Bronchial smooth muscle cell (primary cell): ENCODE results near the gene EIF4B. TPM values are rescaled to one million over a fixed set of nuclear protein-coding genes. Genes with fewer than 3 reads are reported as not detected.

Source experiments
- total RNA-seq: library from RNA; depleted of rRNA; stranded (reverse); fragments of >200 nt; gene quantifications from 2 replicates; pipeline ENCODE4 v1.2.1, GENCODE V29; 2014

Gene EIF4B
- 1,255 and 1,854 TPM in 2 replicates for total RNA-seq

GRCh38 chr12:53005986-53006809 lies at the start of gene EIF4B:
EIF4B (plus strand) TSS chr12:53006456; CDS start chr12:53006484, 28 bp downstream.

DNA sequence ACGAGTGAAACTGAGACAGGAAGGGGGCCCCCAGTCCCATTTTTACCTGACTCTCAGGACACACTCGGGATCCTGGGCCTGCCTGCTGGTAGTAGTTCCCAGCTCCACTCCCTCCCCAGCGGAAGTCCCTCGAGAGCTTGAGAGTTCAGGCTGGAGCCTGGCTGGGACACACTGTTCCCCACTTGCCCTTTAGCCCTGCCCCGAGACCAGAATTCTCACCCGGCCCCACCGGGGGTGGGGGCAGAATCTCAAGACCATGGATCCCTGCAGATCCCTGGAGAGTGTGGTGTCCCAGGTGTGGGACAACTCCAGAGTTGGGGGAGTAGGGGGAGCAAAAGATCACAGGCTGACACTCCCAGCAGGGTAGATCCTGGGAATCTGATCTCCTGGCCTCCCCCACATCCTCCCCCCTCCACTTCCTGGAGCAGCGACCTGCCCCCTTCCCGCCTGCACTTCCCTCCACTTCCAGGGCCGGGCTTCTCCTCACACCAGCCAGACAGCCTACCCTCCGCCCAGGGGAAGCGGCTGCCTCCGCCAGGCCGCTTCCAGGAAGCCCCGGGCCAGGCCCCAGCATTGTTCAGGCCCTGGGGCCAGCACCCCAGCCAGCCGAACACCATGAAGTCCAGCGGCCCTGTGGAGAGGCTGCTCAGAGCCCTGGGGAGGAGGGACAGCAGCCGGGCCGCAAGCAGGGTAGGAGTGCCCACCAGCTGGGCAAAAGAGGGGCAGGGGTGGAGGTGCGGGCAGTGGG lies 43.5 kb downstream of the EIF4B start, which contains the start of gene TNS2:
TNS2 (plus strand) TSS at position 495 of the 748 bp plus-strand sequence; CDS start at position 616, 121 bp downstream.

DNA sequence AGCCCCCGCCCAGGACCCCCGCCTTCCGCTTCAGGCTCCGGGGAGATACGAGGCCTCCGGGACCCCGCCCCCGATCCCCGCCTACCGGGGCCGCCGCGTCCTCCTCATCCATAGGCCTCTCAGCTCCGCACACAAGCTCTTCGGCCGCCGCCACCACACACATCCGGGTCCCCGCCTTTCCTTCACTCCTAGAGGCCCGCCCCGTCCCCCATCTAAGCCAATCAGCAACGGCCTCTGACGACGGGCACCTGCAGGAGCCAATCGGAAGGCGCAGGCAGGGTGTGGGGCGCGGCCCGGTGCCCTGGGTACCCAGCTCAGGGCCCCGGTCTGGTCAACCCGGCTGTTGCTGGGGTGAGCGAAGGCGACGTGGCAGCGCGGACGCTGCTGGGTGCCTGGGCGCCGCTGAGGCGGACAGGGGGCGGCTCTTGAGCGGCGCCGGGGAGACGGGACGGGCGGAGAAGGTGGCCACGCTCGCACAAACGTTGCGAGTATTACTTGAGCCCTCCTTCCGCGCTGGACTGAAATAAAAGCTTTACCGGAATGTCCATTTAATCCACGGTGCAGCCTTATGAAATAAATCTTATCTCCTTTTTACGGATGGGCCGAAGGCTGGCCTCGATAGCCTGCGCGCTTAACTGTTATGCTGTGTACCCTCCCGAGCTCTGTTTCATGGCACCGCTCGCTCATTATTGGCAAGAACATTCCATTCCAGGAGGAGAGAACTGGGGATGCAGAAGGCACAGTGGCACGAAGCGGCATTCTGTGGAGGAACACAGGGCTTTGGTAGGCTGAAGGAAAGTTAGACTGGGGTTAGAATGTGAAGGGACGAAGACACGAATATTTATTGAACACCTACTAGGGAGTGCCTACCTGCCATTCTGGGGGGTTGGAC lies 73.2 kb downstream of the EIF4B start, which contains the start of gene SPRYD3:
SPRYD3 (minus strand) TSS at position 165 of the 892 bp plus-strand sequence; CDS start at position 108, 57 bp downstream.

Other genes with a start within 250 kb of the EIF4B start
- gene KRT76, start 229.1 kb upstream of the EIF4B start, total RNA-seq, result not detected in 2 replicates
- gene KRT3, start 210.3 kb upstream of the EIF4B start, total RNA-seq, result not detected in 2 replicates
- 0.34 TPM in 1 of 2 replicates, not detected in the other for gene KRT4, start 192.3 kb upstream of the EIF4B start, total RNA-seq
- not detected in 2 replicates for gene KRT79, start 172.1 kb upstream of the EIF4B start, total RNA-seq
- gene KRT78, start 157.5 kb upstream of the EIF4B start, total RNA-seq, result not detected in 2 replicates
- gene KRT8, start 101.4 kb upstream of the EIF4B start, total RNA-seq, result 0.95 and 1.5 TPM in 2 replicates
- gene KRT18, start 57.3 kb upstream of the EIF4B start, total RNA-seq, result 1.0 and 2.2 TPM in 2 replicates
- gene TNS2, start 43.6 kb downstream of the EIF4B start, total RNA-seq, result 48.2 and 58.6 TPM in 2 replicates
- gene SPRYD3, start 72.9 kb downstream of the EIF4B start, total RNA-seq, result 18.3 and 22.1 TPM in 2 replicates
- gene IGFBP6, start 91.2 kb downstream of the EIF4B start, total RNA-seq, result 1,620 and 3,493 TPM in 2 replicates
- 0.16 and 0.17 TPM in 2 replicates for gene SOAT2, start 97.0 kb downstream of the EIF4B start, total RNA-seq
- gene ZNF740, start 174.3 kb downstream of the EIF4B start, total RNA-seq, result 14.3 and 16.9 TPM in 2 replicates
- gene CSAD, start 174.5 kb downstream of the EIF4B start, total RNA-seq, result 8.4 and 11.3 TPM in 2 replicates
- 0.47 and 1.4 TPM in 2 replicates for gene ITGB7, start 200.8 kb downstream of the EIF4B start, total RNA-seq
- gene RARG, start 225.8 kb downstream of the EIF4B start, total RNA-seq, result 32.3 and 35.3 TPM in 2 replicates